IPS-11a (cell line): ENCODE measurements around the gene MT1H.

Experiments
- H3K4me3 ChIP-seq: one replicate; pipeline ENCODE4 v1.5.1; 2013; ENCODE audit warnings: low read depth, low read length, control low read depth

The MT1H gene

DNA sequence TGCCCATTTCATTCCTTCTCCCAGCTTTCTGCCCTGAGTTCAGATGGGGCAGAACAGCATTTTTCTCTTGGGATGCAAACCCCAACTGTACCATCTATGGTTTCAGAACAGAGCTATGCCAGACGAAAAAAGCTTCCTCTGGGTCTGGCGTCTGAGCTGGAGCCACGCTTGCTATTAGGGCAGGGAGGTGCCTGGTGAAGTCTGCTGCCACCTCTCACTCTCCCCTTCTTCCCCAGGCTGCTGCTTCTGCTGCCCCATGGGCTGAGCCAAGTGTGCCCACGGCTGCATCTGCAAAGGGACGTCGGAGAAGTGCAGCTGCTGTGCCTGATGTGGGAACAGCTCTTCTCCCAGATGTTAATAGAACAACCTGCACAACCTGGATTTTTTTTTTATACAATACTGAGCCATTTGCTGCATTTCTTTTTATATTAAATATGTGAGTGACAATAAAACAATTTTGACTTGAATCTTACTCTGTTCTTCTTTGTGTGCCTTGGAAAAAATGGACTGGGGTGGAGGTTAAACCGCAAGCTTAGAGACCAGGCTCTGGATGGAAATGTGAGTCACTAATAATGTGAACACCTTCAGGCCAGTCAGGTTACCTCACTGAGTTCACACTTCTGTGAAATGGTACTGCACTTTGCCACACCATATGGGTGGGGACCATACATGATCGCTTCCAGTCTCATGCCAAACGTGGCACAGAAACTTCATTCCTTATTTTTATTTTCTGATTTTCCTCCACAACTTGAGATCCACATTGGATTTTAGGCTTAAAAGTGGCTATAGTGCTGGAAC, 32.8 kb upstream of the MT1H start:
- no peak overlapping the region for H3K4me3 ChIP-seq

DNA sequence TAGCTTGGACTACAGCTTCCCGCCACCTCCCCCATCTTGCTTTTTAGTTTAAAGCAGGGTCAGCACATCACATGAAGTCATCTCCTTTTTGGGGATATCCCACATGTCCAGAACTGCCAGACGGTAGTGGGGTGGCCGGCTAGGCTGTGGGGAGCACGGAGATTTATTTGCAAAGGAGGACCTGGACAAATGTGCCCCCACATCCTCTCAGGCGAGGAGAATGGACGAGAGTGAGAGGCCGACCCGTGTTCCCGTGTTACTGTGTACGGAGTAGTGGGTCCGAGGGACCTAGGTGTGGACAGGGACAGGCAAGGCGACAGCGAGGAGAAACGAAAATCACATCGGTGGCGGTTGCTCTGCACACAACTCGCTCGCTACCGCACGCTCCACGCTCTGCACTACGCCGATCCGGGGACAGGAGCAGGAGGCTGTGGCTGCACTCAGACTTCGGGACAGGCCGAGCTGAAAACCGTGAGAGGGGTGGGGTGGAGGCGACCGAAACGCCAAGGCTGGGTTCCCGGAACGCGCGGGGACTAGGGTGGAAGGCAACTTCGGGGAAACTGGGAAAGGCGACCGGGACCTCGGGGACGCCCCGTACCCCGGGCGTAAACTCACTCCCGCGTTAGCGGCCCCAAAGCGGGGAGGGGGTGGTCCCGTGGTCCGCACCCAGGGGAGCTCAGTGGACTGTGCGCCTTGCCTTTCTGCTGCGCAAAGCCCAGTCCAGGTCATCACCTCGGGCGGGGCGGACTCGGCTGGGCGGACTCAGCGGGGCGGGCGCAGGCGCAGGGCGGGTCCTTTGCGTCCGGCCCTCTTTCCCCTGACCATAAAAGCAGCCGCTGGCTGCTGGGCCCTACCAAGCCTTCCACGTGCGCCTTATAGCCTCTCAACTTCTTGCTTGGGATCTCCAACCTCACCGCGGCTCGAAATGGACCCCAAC, 31.5 kb upstream of the MT1H start, which contains the start of gene MT1A:
MT1A (plus strand) TSS at position 853 of the 937 bp plus-strand sequence; CDS start at position 926, 73 bp downstream.
- peak within 1 kb of the TSS; percentile 28 for H3K4me3 ChIP-seq

DNA sequence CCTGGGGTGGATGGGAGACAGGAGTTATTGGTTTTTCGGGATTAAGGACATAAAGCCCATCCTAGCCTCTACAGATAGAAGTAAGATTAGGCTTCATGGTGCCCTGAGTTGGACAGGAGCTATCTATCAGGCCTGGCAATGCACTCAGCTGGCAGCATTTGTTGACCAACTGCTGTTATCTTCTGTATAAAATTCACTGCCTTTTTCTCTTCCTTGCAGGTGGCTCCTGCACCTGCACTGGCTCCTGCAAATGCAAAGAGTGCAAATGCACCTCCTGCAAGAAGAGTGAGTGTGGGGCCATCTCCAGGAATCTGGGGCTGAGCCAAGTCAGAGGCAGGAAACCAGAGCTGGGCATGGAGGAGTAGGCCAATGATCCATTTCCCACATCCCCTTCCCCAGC, 30.6 kb upstream of the MT1H start:
- H3K4me3 ChIP-seq, result no peak overlapping the region

- no peak overlapping the region for H3K4me3 ChIP-seq
Measured at GRCh38 chr16:56640076-56640475, 29.5 kb upstream of the MT1H start.

- H3K4me3 ChIP-seq, result no peak overlapping the region
Measured at GRCh38 chr16:56641166-56641565, 28.4 kb upstream of the MT1H start.

- peak overlapping the region; percentile 31 for H3K4me3 ChIP-seq
Measured at GRCh38 chr16:56643080-56643778, 26.4 kb upstream of the MT1H start.

DNA sequence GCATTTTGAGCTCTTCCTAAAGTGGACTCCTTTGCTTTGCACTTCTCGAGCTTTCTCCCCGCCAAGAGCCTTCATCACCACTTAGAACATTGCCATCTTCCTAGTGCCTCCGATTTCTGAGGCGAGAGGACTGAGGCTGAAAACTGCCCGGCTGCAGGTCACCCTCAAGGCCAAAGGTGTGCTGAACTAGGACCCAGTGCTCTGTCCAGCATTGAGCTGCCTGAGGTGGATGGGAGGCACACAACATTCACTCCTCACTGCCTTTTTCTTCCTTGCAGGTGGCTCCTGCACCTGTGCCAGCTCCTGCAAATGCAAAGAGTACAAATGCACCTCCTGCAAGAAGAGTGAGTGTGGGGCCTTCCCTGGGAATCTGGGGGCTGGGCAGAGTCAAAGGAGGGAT, 25.8 kb upstream of the MT1H start:
- H3K4me3 ChIP-seq, result peak overlapping the region; percentile 31

DNA sequence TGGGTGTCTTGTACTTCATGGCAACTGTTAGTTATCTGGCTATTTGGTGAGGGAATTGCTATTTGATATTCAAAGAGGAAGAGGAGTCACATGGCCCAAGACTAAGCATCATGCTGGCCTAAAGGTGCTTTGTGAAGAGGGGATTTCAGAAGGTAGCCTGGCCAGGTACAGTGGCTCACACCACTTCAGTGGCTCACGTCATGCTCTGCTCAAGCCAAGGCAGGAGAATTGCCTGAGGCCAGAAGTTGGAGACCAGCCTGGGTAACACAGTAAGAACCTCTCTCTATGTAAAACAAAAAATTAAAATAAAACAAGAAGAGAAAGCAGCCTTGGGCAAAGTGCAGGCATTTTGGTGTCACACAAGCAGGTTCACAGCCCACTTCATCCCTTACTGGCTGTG, 24.3 kb upstream of the MT1H start:
- no peak overlapping the region for H3K4me3 ChIP-seq

GRCh38 chr16:56645838-56646237, 23.8 kb upstream of the MT1H start:
- no peak overlapping the region for H3K4me3 ChIP-seq

DNA sequence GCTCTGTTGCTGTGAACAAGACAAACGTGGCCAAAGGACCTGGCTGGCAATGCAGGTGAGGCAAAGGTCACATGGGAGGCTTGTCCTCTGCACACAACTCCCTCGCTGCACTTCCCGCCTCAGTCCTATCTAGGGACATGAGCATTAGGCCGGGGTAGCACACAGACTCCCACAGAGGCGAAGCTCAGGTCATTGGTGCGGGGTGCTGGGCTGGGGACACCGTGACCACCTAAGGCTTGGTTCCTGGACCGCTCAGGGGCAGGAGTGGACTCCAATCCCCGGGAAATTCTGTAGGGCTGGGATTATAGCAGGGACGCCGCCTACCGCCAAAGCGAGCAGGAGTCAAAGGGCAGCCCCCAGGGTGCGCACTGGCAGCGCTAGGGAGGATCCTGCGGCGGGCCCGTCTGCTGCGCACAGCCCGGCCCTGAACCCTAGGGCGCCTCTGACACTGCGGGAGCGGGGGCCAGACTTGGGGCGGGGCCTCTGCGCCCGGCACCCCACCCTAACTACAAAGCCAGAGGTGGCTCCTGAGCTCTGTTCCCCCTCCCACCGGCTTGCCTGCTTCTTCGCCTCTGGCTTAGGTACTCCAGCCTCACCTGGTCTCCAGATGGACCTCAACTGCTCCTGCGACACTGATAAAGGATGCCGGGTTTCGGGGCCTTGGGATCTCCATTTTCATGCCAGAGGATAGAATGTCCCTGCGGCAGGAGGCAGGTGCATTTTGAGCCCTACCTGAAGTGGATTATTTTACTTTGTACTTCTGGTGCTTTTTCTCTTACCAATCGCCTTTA, 21.8 kb upstream of the MT1H start:
- no peak overlapping the region for H3K4me3 ChIP-seq

- H3K4me3 ChIP-seq, result no peak overlapping the region
Measured at GRCh38 chr16:56649271-56649670, 20.3 kb upstream of the MT1H start.

- H3K4me3 ChIP-seq, result no peak overlapping the region
Measured at GRCh38 chr16:56649820-56650219, 19.8 kb upstream of the MT1H start.

DNA sequence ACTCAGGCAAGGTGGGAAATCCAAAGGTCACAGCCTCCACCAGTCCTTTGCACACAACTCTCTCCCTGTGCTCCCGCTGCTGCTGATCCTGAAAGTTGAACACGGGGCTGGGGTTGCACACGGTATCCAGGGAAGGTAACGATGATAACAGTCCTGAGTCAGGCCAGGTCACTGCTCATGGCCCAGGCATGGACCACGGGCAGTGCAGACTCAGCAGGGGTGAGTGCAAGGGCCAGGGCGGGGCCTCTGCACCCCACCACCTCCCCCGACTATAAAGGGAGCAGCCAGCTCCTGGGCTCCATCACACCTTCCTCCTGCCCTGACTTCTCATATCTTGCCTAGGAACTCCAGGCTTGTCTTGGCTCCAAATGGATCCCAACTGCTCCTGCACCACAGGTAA, 18.0 kb upstream of the MT1H start, which contains the start of gene MT1B:
MT1B (plus strand) TSS at position 301 of the 400 bp plus-strand sequence; CDS start at position 369, 68 bp downstream.
- no peak within 1 kb of the TSS for H3K4me3 ChIP-seq

- H3K4me3 ChIP-seq, result no peak overlapping the region
Measured at GRCh38 chr16:56652600-56652999, 17.0 kb upstream of the MT1H start.

DNA sequence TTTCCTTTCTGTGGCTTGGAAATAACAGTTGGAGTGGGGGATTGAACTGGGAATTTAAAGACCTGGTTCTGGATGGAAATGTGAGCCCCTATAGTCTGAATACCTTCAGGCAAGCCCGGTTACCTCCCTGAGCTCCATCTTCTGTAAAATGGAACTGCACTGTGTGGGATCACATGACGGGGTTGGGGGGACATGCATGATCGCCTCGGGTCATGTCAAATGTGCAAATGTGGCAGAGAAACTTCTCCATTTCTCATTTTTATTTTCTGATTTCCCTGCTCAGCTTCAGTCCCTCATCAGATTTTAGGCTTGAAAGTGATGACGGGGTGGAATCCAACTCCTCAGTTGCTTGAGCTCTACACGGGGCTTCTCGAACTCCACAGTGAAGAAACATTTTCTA, 16.4 kb upstream of the MT1H start:
- no peak overlapping the region for H3K4me3 ChIP-seq

GRCh38 chr16:56657555-56658326, 11.9 kb upstream of the MT1H start, which contains the start of gene MT1F:
MT1F (plus strand) TSS chr16:56657959; CDS start chr16:56658059, 100 bp downstream.
- H3K4me3 ChIP-seq, result peak within 1 kb of the TSS; percentile 75

DNA sequence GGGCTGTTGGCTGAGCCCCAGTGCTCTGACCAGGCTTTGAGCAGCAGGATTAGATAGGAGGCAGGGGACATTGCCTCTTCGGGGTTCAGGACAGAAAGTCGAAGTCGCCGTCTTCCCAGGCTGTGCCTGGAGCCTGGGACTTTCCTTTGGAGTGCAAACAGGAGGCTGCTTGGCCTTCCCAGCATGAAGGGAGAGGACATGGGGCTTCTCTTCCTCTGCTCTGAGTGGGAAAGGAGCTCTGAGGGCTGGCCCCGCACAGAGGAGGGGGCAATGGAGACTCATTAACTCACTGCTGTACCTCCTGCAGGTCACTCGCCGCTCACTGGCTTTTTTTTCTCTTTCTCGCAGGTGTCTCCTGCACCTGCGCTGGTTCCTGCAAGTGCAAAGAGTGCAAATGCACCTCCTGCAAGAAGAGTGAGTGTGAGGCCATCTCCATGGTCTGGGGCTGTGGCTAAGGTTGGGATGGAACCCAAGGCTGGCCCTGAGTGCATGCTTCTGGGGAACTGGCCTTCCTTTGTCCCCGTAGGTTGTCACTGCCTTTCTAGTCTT, 11.2 kb upstream of the MT1H start:
- peak overlapping the region; percentile 75 for H3K4me3 ChIP-seq

DNA sequence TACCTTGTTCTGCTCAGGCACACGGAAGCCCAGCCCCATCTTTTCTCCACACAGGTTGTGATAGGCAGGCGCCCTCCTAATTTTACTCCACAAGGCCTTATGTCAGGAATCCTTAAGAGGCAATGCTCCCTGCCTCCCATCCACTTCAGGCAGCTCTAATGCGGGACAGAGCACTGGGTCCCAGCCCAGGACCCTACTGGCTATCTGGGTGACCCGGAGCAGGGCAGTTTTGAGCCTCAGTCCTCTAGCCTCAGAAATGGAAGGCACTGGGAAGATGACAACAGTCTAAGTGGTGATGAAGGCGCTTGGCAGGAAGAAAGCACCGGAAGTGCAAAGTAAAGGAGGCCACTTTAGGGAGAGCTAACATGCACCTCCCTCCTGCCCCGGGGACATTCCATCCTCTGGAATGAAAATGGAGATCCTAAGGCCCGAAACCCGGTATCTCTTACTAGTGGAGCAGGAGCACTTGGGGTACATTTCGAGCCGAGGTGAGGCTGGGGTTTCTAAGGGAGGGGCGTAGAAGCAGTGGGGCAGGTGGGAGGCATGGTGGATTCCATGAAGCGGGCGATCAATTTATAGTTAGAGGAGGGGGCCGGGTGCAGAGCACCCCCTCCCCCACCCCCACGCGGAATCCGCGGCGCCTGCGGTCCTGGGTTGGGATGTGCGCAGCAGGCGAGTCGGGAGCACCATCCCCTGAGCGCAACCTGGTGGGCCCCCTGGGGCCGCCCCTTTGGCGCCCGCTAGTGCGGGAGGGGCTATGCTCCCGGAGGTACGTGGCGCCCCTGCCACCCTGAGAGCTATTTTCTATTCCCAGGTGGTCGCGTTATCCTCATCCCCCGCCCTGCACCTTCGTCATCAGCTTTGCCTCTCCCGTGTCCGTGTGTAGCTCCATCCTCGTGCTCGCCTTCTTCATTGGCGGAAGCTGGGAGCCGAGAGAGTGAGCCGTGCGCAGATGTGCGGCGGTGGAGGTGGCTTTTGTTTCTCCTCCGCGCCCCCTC, 7.0 kb upstream of the MT1H start:
- peak overlapping the region; percentile 45 for H3K4me3 ChIP-seq
